Right lobe of liver (tissue), 6 donors: Measurements from ENCODE around the gene KRTAP5-1. TPM values are rescaled to one million over a fixed set of nuclear protein-coding genes. Genes with fewer than 3 reads are reported as not detected.
A peak's percentile ranks its signal among the peaks of the same experiment; 100 is the strongest.
"Not testable (repeated sequence)": the region's sequence is repeated elsewhere in the genome, so short reads cannot be mapped to it uniquely, and the experiment has no call there.

Experiments
- ATAC-seq, 4 donors: fragments of 200-7000 bp; cut with Tn5 transposase; one replicate each; pipeline ENCODE4 v1.9.1; 2020; ENCODE audit warnings: mild to moderate bottlenecking in 4 of 4, moderate library complexity in 4 of 4
- DNase-seq, 3 donors: peaks; one replicate each; pipeline ENCODE4 v3.0.0-alpha.2; 2020
- H3K27ac ChIP-seq, 3 donors: fragments of 200-600 bp; one replicate each; pipeline ENCODE4 v1.8.0; 2022
- H3K27me3 ChIP-seq, 2 donors: fragments of 200-600 bp; one replicate each; pipeline ENCODE4 v1.8.0; 2022
- H3K36me3 ChIP-seq, 4 donors: fragments of 200-600 bp; sonication (generic) in 1 of 4; one replicate each; pipeline versions ENCODE4 v1.5.1 to v1.8.0; 2017 to 2022; ENCODE audit warnings: control low read depth in 1 of 4
- H3K4me1 ChIP-seq, 4 donors: fragments of 200-600 bp; sonication (generic) in 1 of 4; one replicate each; pipeline versions ENCODE4 v1.5.1 to v1.8.0; 2017 to 2022; ENCODE audit warnings: control low read depth in 1 of 4
- H3K4me3 ChIP-seq, 3 donors: fragments of 200-600 bp; one replicate each; pipeline ENCODE4 v1.8.0; 2022
- H3K9me3 ChIP-seq, 4 donors: fragments of 200-600 bp; sonication (generic) in 1 of 4; one replicate each; pipeline versions ENCODE4 v1.5.1 to v1.8.0; 2017 to 2022; ENCODE audit warnings: control low read depth in 1 of 4
- POLR2A ChIP-seq: fragments of 450-650 bp; IDR thresholded peaks from one replicate; pipeline ENCODE4 v1.6.1; 2017; ENCODE audit warnings: antibody characterized with exemption, mild to moderate bottlenecking
- WGBS: methylation state at CpG from one replicate; pipeline ENCODE4 v1.1.6; 2018; ENCODE audit warnings: low coverage, low lambda C conversion rate; ENCODE audit not compliant: insufficient coverage; ENCODE audit errors: missing lambda C conversion rate; 5-methylcytosine and 5-hydroxymethylcytosine counted together
- intact Hi-C, 2 donors: fragments of 100-400 bp; cut with DNase I; formaldehyde crosslinking; loops; one replicate each; pipeline versions ENCODE4 v1.11.2 to v1.14.1; 2022
- total RNA-seq, 6 experiments: library from RNA; depleted of rRNA in 2 of 6; stranded (reverse); fragments of >200 nt in 2 of 6; fragmentation: NEBNext Ultra II Directional in 3 of 6; extraction: Animal tissue kit (Norgen Biotek cat#: 25700) in 3 of 6; gene quantifications; one replicate each; pipeline versions ENCODE4 v1.1.0 to v1.2.4, GENCODE V29; 2016 to 2023
- TF ChIP-seq, protein P1 (sequence below), 4 donors: fragments of 200-600 bp in 3 of 4; fragments of 450-650 bp in 1 of 4; IDR thresholded peaks; one replicate each; pipeline versions ENCODE4 v1.5.1 to v1.8.0; 2016 to 2022; ENCODE audit warnings: antibody characterized with exemption in 4 of 4, mild to moderate bottlenecking in 2 of 4
- donor health status: DM: no; HTN: yes; CAD: no.
- donor health status: DM: no; HTN: no; CAD: no.
- donor health status: DM: no; HTN: no; CAD: no.
- donor health status: DM: no; HTN: yes; CAD: no.
- donor health status: DM: no; HTN: yes; CAD: no.

KRTAP5-1 gene
- total RNA-seq, 6 experiments from 2014 or later, result not detected

DNA sequence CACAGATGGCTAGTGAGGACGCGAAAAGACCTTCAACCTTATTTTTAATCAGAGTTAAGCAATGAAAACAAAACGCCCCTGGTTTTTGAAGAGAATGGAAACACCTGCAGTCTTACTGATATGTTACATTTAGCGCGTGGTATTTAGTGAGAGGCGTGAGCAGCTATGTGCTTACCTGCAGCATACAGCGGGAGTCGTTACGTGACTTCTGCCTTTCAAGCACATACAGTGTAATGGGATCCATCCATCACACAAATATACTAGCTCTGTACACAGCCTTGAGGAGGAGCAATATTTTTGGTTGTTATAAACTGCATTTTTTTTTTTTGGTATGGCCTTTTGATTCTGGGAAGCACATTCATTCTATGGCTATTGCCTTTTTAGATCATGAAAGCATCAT lies 7.5 kb upstream of the KRTAP5-1 start:
- 76% methylated on average over 7 of the region's 9 CpGs for WGBS
- Histone ChIP-seq H3K4me1 (no peaks in the 10 kb centered on the region), H3K27me3 (peaks cover 0 to 5% of the 10 kb centered on the region in 2 donors), H3K4me3 (no peak overlapping the region), H3K36me3 (no peaks in the 10 kb centered on the region), H3K9me3 (no peaks in the 10 kb centered on the region), H3K27ac (no peak overlapping the region)
- no peak for DNase-seq
- ATAC-seq, result no peak
- no peak for TF ChIP-seq POLR2A
- TF ChIP-seq, protein P1, sequence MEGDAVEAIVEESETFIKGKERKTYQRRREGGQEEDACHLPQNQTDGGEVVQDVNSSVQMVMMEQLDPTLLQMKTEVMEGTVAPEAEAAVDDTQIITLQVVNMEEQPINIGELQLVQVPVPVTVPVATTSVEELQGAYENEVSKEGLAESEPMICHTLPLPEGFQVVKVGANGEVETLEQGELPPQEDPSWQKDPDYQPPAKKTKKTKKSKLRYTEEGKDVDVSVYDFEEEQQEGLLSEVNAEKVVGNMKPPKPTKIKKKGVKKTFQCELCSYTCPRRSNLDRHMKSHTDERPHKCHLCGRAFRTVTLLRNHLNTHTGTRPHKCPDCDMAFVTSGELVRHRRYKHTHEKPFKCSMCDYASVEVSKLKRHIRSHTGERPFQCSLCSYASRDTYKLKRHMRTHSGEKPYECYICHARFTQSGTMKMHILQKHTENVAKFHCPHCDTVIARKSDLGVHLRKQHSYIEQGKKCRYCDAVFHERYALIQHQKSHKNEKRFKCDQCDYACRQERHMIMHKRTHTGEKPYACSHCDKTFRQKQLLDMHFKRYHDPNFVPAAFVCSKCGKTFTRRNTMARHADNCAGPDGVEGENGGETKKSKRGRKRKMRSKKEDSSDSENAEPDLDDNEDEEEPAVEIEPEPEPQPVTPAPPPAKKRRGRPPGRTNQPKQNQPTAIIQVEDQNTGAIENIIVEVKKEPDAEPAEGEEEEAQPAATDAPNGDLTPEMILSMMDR (IDR thresholded peaks at IDR 0.05), result no peak
- intact Hi-C loops, result no loop called here

DNA sequence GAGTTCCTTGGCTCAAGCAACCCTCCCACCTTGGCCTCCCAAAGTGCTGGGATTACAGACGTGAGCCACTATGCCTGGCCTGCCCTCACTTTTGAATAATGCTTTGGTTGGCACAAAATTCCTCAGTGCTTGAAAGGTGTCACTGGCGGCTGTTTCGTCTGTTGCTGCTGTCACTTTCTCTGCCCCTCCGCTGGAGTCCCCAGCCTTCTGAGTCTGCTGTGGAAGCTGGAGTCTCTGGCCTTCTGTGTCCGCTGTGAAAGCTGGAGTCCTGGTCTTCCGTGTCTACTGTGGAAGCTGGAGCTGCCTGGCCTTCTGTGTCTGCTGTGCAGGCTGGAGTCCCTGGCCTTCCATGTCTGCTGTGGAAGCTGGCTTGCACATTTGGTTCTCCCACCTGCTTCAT lies 4.9 kb upstream of the KRTAP5-1 start:
- Histone ChIP-seq H3K36me3 (no peaks in the 10 kb centered on the region), H3K4me1 (no peaks in the 10 kb centered on the region), H3K27me3 (peaks cover 0 to 5% of the 10 kb centered on the region in 2 donors), H3K9me3 (no peaks in the 10 kb centered on the region), H3K27ac (no peak overlapping the region), H3K4me3 (no peak overlapping the region)
- ATAC-seq, result no peak
- intact Hi-C loops, result no loop called here
- TF ChIP-seq, protein P1 (IDR thresholded peaks at IDR 0.05), result no peak
- no peak for TF ChIP-seq POLR2A
- whole genome bisulfite sequencing, result 87% methylated on average over 3 of the region's 6 CpGs
- DNase-seq, result no peak

DNA sequence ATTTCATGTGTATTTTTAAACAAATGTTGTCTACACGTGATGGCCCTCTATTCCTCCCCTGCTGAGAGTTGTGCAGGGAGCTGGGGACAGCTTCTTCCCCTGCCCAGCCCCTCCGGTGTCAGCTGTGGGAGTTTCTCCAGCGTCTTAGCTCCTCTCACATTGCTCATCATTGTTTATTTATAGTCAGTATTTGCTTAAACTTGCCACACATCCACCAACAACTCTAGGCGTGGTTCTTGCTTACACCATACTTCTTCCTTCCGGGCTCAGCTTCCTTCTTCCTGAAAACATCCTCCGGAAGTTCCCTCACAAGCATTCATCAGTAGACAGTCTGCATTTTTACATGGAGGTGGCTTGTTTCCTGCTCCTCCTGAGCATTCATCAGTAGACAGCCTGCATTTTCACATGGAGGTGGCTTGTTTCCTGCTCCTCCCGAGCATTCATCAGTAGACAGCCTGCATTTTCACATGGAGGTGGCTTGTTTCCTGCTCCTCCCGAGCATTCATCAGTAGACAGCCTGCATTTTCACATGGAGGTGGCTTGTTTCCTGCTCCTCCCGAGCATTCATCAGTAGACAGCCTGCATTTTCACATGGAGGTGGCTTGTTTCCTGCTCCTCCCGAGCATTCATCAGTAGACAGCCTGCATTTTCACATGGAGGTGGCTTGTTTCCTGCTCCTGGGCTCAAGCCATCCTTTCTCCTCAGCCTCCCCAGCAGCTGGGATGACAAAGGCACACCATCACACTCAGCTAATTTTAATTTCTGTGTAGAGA lies 4.3 kb upstream of the KRTAP5-1 start:
- 22% methylated on average over 8 of the region's 10 CpGs for WGBS
- intact Hi-C loops, H3K4me3 ChIP-seq, H3K27ac ChIP-seq, H3K36me3 ChIP-seq, DNase-seq, H3K4me1 ChIP-seq, H3K9me3 ChIP-seq, H3K27me3 ChIP-seq: not testable (repeated sequence)
- ATAC-seq, result peak; percentile 59 to 92 (median 73)

DNA sequence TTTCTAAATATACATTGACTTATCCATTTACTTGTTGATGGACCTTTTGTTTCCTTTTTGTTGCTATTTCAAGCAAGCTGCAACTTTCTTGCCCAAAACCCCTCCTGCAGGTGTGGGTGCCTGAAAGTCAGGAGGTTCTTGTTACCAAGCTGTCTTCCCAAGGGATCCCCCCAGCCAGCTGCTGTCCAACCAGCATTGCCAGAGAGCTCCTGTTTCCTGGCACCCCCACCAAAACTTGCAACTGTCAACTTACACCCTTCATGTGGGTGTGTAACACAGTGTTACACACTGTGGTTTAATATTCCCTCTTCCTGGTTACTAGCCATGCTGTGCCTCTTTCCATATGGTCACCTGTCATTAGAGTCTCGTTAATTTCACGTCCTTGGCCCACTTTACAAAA lies 1.6 kb upstream of the KRTAP5-1 start:
- DNase-seq (no peak), ATAC-seq (no peak)
- Histone ChIP-seq H3K4me1 (no peaks in the 10 kb centered on the region), H3K9me3 (no peaks in the 10 kb centered on the region), H3K27ac (no peak overlapping the region), H3K27me3 (no peaks in the 10 kb centered on the region), H3K36me3 (no peaks in the 10 kb centered on the region), H3K4me3 (no peak overlapping the region)
- intact Hi-C loops, result no loop called here
- 78% methylated on average over 2 of the region's 2 CpGs for WGBS
- no peak for TF ChIP-seq POLR2A
- TF ChIP-seq, protein P1 (IDR thresholded peaks at IDR 0.05), result no peak

DNA sequence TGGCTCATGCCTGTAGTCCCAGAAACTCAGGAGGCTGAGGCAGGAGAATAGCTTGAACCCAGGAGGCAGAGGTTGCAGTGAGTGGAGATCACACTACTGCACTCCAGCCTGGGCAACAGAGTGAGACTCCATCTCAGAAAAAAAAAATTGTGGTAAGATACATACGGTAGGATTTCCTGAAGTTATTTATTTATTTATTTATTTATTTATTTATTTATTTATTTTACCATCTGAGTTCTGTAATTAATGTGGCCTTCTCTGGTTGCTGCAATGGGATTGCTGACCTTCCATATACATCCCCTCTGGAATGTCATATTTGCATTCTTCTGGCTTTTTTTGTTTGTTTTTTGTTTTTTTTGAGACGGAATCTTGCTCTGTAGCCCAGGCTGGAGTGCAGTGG lies 2.2 kb downstream of the KRTAP5-1 start:
- intact Hi-C loops, DNase-seq, H3K4me3 ChIP-seq, H3K9me3 ChIP-seq, H3K27me3 ChIP-seq, H3K4me1 ChIP-seq, ATAC-seq, H3K27ac ChIP-seq, H3K36me3 ChIP-seq: not testable (repeated sequence)
- WGBS, result 69% methylated on average over 2 of the region's 2 CpGs
